ENCODE measurements around the gene RABL3. TPM values are rescaled to one million over a fixed set of nuclear protein-coding genes. Genes with fewer than 3 reads are reported as not detected.
"Not testable (repeated sequence)": the region's sequence is repeated elsewhere in the genome, so short reads cannot be mapped to it uniquely, and the experiment has no call there.

Gene RABL3
- polyA plus RNA-seq, 6 donors from 2014 or later = 12.7 to 24.6 (median 21.6) TPM

GRCh38 chr3:120645083-120645845 lies 97.1 kb downstream of the RABL3 start:
- no peak overlapping the region for H3K27ac Mint-ChIP-seq
- no peaks in the 10 kb centered on the region for H3K36me3 Mint-ChIP-seq
- H3K4me1 Mint-ChIP-seq = no peaks in the 10 kb centered on the region
- DNase-seq (no peak), ATAC-seq (ENCODE audit: low read depth in 2 of 2) (no peak)
- no peak overlapping the region for H3K4me3 Mint-ChIP-seq
- peaks cover 0 to 4% (median 0%) of the 10 kb centered on the region in 3 donors for H3K27me3 Mint-ChIP-seq
- H3K9me3 Mint-ChIP-seq = no peaks in the 10 kb centered on the region

- Mint-ChIP-seq H3K27me3 (peaks cover 0 to 4% (median 0%) of the 10 kb centered on the region in 3 donors), H3K4me3 (no peak overlapping the region), H3K9me3 (peaks cover 0 to 6% (median 1%) of the 10 kb centered on the region in 7 donors), H3K36me3 (no peaks in the 10 kb centered on the region), H3K27ac (no peak overlapping the region), H3K4me1 (no peaks in the 10 kb centered on the region)
- DNase-seq (no peak), ATAC-seq (ENCODE audit: low read depth in 2 of 2) (no peak)
Measured at GRCh38 chr3:120642368-120642948, 99.9 kb downstream of the RABL3 start.

- no peak for DNase-seq
- Mint-ChIP-seq H3K4me3 (no peak overlapping the region), H3K27me3 (peaks cover 0 to 4% (median 0%) of the 10 kb centered on the region in 3 donors), H3K9me3 (peaks cover 0 to 6% (median 1%) of the 10 kb centered on the region in 7 donors), H3K4me1 (no peaks in the 10 kb centered on the region), H3K27ac (no peak overlapping the region), H3K36me3 (no peaks in the 10 kb centered on the region)
- ATAC-seq (ENCODE audit: low read depth in 2 of 2) = no peak
Measured at GRCh38 chr3:120641696-120642246, 100.5 kb downstream of the RABL3 start.

- no peaks in the 10 kb centered on the region for H3K4me1 Mint-ChIP-seq
- no peak overlapping the region for H3K4me3 Mint-ChIP-seq
- peaks cover 0 to 4% (median 0%) of the 10 kb centered on the region in 3 donors for H3K27me3 Mint-ChIP-seq
- H3K9me3 Mint-ChIP-seq = peaks cover 0 to 6% (median 1%) of the 10 kb centered on the region in 7 donors
- DNase-seq (no peak), ATAC-seq (ENCODE audit: low read depth in 2 of 2) (no peak)
- no peaks in the 10 kb centered on the region for H3K36me3 Mint-ChIP-seq
- H3K27ac Mint-ChIP-seq = no peak overlapping the region
Measured at GRCh38 chr3:120640231-120640630, 102.1 kb downstream of the RABL3 start.

GRCh38 chr3:120638820-120639219 lies 103.5 kb downstream of the RABL3 start:
- ATAC-seq (ENCODE audit: low read depth in 2 of 2); H3K4me1 Mint-ChIP-seq; H3K36me3 Mint-ChIP-seq; H3K4me3 Mint-ChIP-seq; H3K27me3 Mint-ChIP-seq; DNase-seq; H3K27ac Mint-ChIP-seq; H3K9me3 Mint-ChIP-seq: not testable (repeated sequence)

- ATAC-seq (ENCODE audit: low read depth in 2 of 2) (no peak), DNase-seq (no peak)
- peaks cover 0 to 6% (median 1%) of the 10 kb centered on the region in 7 donors for H3K9me3 Mint-ChIP-seq
- no peaks in the 10 kb centered on the region for H3K36me3 Mint-ChIP-seq
- H3K4me1 Mint-ChIP-seq = no peaks in the 10 kb centered on the region
- H3K27ac Mint-ChIP-seq = no peak overlapping the region
- H3K27me3 Mint-ChIP-seq = peaks cover 0 to 4% (median 0%) of the 10 kb centered on the region in 3 donors
- no peak overlapping the region for H3K4me3 Mint-ChIP-seq
Measured at GRCh38 chr3:120637851-120638559, 104.3 kb downstream of the RABL3 start.

GRCh38 chr3:120636795-120637401 lies 105.4 kb downstream of the RABL3 start:
- no peaks in the 10 kb centered on the region for H3K4me1 Mint-ChIP-seq
- ATAC-seq (ENCODE audit: low read depth in 2 of 2) = no peak
- H3K9me3 Mint-ChIP-seq = peaks cover 0 to 6% (median 1%) of the 10 kb centered on the region in 7 donors
- no peaks in the 10 kb centered on the region for H3K36me3 Mint-ChIP-seq
- peaks cover 0 to under 1% (median 0%) of the 10 kb centered on the region in 3 donors for H3K27me3 Mint-ChIP-seq
- no peak overlapping the region for H3K27ac Mint-ChIP-seq
- no peak for DNase-seq
- no peak overlapping the region for H3K4me3 Mint-ChIP-seq

Other genes with a start within 250 kb of the RABL3 start
- 100 to 1,000 TPM; 192 to 261 (median 230) TPM for gene NDUFB4, start 146.2 kb downstream of the RABL3 start, polyA plus RNA-seq (ENCODE audit: low read depth in 6 of 6)
- 1 to 10 TPM in 1 of 6 donors, under 1 TPM in 3, not detected in 2; 0.42 to 1.5 (median 0.85) TPM for gene HGD, start 60.3 kb downstream of the RABL3 start, polyA plus RNA-seq (ENCODE audit: low read depth in 6 of 6)
- 10 to 100 TPM; 10.2 to 21.1 (median 14.1) TPM for gene GTF2E1, start 228 bp upstream of the RABL3 start, polyA plus RNA-seq (ENCODE audit: low read depth in 6 of 6)
- gene STXBP5L, start 165.7 kb upstream of the RABL3 start, polyA plus RNA-seq (ENCODE audit: low read depth in 6 of 6) = not detected

All from naive B cell (primary cell).